GM12873 (cell line): ENCODE measurements around the gene LMAN2.

Experiments
- TF ChIP-seq, protein P1 (sequence below): IDR thresholded peaks from 2 replicates; pipeline ENCODE4 v1.5.1; 2012; ENCODE audit warnings: low read depth, mild to moderate bottlenecking, moderate library complexity, low read length, control low read depth; ENCODE audit not compliant: insufficient read depth; ENCODE audit errors: missing control alignments

The LMAN2 gene

GRCh38 chr5:177332896-177333260, 18.6 kb downstream of the LMAN2 start:
- TF ChIP-seq, protein P1, sequence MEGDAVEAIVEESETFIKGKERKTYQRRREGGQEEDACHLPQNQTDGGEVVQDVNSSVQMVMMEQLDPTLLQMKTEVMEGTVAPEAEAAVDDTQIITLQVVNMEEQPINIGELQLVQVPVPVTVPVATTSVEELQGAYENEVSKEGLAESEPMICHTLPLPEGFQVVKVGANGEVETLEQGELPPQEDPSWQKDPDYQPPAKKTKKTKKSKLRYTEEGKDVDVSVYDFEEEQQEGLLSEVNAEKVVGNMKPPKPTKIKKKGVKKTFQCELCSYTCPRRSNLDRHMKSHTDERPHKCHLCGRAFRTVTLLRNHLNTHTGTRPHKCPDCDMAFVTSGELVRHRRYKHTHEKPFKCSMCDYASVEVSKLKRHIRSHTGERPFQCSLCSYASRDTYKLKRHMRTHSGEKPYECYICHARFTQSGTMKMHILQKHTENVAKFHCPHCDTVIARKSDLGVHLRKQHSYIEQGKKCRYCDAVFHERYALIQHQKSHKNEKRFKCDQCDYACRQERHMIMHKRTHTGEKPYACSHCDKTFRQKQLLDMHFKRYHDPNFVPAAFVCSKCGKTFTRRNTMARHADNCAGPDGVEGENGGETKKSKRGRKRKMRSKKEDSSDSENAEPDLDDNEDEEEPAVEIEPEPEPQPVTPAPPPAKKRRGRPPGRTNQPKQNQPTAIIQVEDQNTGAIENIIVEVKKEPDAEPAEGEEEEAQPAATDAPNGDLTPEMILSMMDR = no peak

DNA sequence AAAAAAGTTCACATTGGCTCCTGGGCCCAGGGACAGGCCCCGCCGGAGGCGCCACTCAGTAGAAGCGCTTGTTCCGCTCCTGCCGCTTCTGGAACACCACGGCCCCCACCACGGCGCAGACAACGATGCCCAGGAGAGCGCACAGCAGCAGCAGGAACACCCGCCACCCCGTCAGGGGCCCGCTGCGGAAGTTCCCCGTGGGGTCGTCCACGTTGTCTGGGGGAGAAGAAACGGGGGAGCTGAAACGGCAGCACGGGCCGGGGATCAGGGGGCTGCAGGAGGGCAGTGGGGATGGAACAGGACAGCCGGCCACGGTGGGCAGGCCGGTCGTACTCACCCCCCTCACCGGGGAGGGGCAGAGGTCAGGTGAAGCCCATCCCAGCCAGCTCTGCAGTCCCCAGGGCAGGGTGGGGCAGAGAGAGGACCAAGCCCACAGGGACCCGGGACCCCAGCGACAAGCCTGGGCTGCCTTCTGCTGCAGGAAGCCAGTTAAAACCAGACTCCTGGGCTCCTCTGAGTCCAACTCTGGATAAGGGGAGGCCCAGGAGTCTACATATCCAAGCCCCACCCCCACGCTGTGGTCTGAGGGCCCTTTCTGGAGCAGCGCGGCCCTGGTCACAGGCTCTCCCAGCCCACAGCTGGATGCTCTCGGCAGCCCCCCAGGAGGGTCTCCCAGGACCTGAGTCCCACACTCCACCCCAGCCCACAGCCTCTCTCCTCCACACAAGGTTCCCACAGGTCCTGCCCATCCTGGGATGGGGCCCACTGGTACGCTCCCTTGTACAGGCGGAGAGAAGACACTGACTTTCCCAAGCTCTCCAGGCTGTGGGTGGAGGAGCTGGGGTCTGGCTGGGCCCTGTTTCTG, 19.2 kb downstream of the LMAN2 start:
- TF ChIP-seq, protein P1 = no peak

GRCh38 chr5:177330991-177331842, 20.3 kb downstream of the LMAN2 start:
- TF ChIP-seq, protein P1 = no peak

DNA sequence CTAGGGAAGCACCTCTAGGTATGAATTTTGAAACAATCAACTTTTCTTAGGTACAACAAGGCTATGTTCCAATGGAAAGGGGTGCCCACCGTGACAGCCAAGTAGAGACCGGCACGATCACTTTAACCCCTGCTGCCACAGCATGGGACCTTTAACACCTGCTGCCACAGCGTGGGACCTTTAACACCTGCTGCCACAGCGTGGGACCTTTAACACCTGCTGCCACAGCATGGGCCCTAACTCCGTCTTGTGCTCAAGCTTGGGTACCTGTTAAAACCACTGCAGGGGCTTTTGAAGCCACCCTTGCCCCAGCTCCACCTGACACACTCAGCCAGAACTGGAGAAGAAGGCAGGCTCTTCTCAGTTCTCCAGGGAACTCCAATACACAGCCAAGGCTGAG, 21.6 kb downstream of the LMAN2 start:
- TF ChIP-seq, protein P1 = no peak

GRCh38 chr5:177328545-177329231, 22.8 kb downstream of the LMAN2 start:
- TF ChIP-seq, protein P1 = no peak

GRCh38 chr5:177327539-177328522, 23.6 kb downstream of the LMAN2 start:
- TF ChIP-seq, protein P1 = no peak
